GM13976 (cell line): Measurements from ENCODE around the gene VSIR.

Experiments used
- DNase-seq: peaks from one replicate; pipeline ENCODE4 v3.0.0; 2012; ENCODE audit warnings: low spot score
- CTCF ChIP-seq: IDR thresholded peaks from 2 replicates; pipeline ENCODE4 v1.5.1; 2012; ENCODE audit warnings: borderline replicate concordance, mild to moderate bottlenecking; ENCODE audit not compliant: insufficient read depth; ENCODE audit errors: extremely low read depth, missing control alignments, control extremely low read depth
- in situ Hi-C: fragments of 300-500 bp; cut with MboI; formaldehyde crosslinking; loops from one replicate; pipeline ENCODE4 v1.12.0; 2022; ENCODE audit warnings: low sequenced_read_pairs, mixed read lengths, inconsistent platforms; ENCODE audit not compliant: unreplicated experiment

Gene VSIR

GRCh38 chr10:71727738-71728737 lies 45.3 kb downstream of the VSIR start:
- TF ChIP-seq CTCF = no peak
- in situ Hi-C loops = no loop called here
- peak; percentile 78 for DNase-seq

- DNase-seq = peak; percentile 73
- in situ Hi-C loops = no loop called here
- TF ChIP-seq CTCF = no peak
These were observed 46.1 kb downstream of the VSIR start for GRCh38 chr10:71727105-71727737.

GRCh38 chr10:71726580-71727104 lies 46.7 kb downstream of the VSIR start:
- DNase-seq = no peak
- in situ Hi-C loops = no loop called here
- no peak for TF ChIP-seq CTCF

- in situ Hi-C loops = no loop called here
- DNase-seq = peak; percentile 69
- no peak for TF ChIP-seq CTCF
These were observed 47.2 kb downstream of the VSIR start for GRCh38 chr10:71725998-71726579.

GRCh38 chr10:71725249-71725648 lies 48.1 kb downstream of the VSIR start:
- no peak for TF ChIP-seq CTCF
- in situ Hi-C loops = no loop called here
- DNase-seq = no peak

- in situ Hi-C loops = no loop called here
- no peak for TF ChIP-seq CTCF
- DNase-seq = no peak
These were observed 48.8 kb downstream of the VSIR start for GRCh38 chr10:71724539-71724938.
